ENCODE data around the gene FGF12. TPM values are rescaled to one million over a fixed set of nuclear protein-coding genes. Genes with fewer than 3 reads are reported as not detected.

The FGF12 gene
- total RNA-seq, 4 donors from 2014 or later, result 1.0 to 4.4 (median 1.3) TPM; not detected in 1

DNA sequence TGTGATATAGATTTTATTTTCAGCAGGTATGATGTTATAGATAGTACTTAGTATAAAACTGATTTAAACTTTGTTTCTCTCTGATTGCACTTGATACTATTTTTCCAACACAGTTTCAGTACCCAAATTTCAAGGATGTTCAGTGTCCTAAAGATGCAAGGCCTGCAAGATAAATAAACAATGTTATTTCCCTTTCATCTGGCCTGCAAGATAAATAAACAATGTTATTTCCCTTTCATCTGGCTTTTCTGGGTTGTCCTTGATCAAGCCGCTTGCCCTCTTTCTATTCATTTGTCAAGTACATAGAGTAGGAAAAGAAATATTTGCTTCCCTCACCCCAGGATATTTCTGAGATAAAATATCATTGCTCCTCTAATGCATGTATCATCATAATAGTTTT lies 571.0 kb downstream of the FGF12 start:
- intact Hi-C loops (cut with DNase I; ENCODE audit: low total_unique reads), result no loop called here
- no peak for TF ChIP-seq POLR2A (IDR thresholded peaks at IDR 0.05)
- TF ChIP-seq, protein P1, sequence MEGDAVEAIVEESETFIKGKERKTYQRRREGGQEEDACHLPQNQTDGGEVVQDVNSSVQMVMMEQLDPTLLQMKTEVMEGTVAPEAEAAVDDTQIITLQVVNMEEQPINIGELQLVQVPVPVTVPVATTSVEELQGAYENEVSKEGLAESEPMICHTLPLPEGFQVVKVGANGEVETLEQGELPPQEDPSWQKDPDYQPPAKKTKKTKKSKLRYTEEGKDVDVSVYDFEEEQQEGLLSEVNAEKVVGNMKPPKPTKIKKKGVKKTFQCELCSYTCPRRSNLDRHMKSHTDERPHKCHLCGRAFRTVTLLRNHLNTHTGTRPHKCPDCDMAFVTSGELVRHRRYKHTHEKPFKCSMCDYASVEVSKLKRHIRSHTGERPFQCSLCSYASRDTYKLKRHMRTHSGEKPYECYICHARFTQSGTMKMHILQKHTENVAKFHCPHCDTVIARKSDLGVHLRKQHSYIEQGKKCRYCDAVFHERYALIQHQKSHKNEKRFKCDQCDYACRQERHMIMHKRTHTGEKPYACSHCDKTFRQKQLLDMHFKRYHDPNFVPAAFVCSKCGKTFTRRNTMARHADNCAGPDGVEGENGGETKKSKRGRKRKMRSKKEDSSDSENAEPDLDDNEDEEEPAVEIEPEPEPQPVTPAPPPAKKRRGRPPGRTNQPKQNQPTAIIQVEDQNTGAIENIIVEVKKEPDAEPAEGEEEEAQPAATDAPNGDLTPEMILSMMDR (IDR thresholded peaks at IDR 0.05), result no peak

DNA sequence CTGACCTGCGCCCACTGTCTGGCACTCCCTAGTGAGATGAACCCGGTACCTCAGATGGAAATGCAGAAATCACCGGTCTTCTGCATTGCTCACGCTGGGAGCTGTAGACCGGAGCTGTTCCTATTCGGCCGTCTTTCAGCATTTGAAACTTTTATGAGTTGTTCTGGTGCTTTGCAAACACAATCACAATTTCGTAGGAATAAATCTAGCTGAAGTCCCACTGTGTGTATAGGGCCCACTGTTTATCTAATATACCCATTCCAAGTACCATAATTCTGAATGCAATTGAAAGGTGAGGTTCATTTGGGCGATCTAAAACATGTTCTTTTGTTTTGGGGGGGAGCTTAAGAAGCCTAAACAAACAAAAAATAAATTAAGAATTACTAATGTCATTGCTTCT lies 572.1 kb downstream of the FGF12 start:
- intact Hi-C loops (cut with DNase I; ENCODE audit: low total_unique reads), result no loop called here
- no peak for TF ChIP-seq POLR2A (IDR thresholded peaks at IDR 0.05)
- TF ChIP-seq, protein P1 (IDR thresholded peaks at IDR 0.05), result no peak
- no peaks in the 10 kb centered on the region for H3K36me3 ChIP-seq
- no peaks in the 10 kb centered on the region for H3K27me3 ChIP-seq
- no peak for DNase-seq
- no peak overlapping the region for H3K4me3 ChIP-seq
- no peaks in the 10 kb centered on the region for H3K9me3 ChIP-seq
- H3K27ac ChIP-seq, result no peak overlapping the region
- no peaks in the 10 kb centered on the region for H3K4me1 ChIP-seq

More for the DNA sequence above, 571.0 kb downstream of the FGF12 start:
- Histone ChIP-seq H3K4me1 (no peaks in the 10 kb centered on the region), H3K36me3 (no peaks in the 10 kb centered on the region), H3K9me3 (no peaks in the 10 kb centered on the region), H3K27me3 (no peaks in the 10 kb centered on the region), H3K27ac (no peak overlapping the region), H3K4me3 (no peak overlapping the region)
- no peak for DNase-seq

DNA sequence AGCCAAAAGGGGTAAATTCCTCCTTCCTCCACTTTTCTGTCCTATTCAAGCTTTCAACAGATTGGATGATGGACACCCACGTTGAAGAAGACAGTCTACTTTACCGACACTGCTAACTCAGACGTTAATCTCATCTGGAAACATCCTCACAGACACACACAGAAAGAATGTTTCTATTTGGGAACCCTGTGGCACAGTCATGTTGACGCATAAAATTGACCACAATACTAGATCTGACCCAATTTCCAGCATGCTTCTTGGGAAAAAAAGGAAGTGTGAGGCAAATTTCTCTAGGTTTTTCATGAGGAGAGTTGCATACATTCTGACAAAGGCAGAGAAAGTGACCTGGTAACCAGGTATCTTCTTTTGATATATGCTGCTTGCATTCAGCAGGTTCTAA lies 594.1 kb downstream of the FGF12 start:
- Histone ChIP-seq H3K4me3 (no peak overlapping the region), H3K9me3 (no peaks in the 10 kb centered on the region), H3K27ac (no peak overlapping the region), H3K4me1 (no peaks in the 10 kb centered on the region), H3K27me3 (no peaks in the 10 kb centered on the region), H3K36me3 (no peaks in the 10 kb centered on the region)
- TF ChIP-seq POLR2A (IDR thresholded peaks at IDR 0.05), result no peak
- TF ChIP-seq, protein P1 (IDR thresholded peaks at IDR 0.05), result no peak
- DNase-seq, result no peak
- intact Hi-C loops (cut with DNase I; ENCODE audit: low total_unique reads), result no loop called here

DNA sequence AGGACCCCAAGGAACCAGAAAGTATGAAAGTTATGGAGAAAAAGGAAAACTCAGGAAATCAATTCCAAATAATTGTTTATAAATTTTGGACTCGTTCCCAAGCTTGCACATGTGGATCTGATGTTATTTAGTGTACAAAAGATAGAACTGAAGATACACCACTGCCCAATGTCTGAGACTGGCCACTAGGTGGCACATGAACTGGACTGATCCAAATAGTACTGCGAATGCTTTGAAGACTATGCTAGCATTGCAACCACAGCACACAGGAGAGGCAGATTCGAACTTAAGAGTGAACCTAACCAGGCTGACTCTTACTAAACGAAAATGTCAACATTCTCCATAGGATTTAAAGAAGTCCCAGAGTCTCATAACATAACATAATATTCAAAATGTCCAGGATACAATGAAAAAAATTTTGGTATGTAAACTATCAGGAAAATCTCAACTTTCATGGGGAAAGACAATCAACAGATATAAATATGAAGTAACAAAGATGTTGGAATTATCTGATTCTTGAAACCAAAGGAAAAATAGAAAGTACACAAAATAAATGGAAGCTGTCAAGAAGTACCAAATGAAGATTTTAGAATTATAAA lies 596.7 kb downstream of the FGF12 start:
- no peaks in the 10 kb centered on the region for H3K4me1 ChIP-seq
- TF ChIP-seq POLR2A (IDR thresholded peaks at IDR 0.05), result no peak
- TF ChIP-seq, protein P1 (IDR thresholded peaks at IDR 0.05), result peak; percentile 21 to 40 (median 30)
- H3K27me3 ChIP-seq, result no peaks in the 10 kb centered on the region
- H3K27ac ChIP-seq, result no peak overlapping the region
- no peak overlapping the region for H3K4me3 ChIP-seq
- H3K9me3 ChIP-seq, result no peaks in the 10 kb centered on the region
- no peaks in the 10 kb centered on the region for H3K36me3 ChIP-seq
- peak; percentile 13 to 16 for DNase-seq
- intact Hi-C loops (cut with DNase I; ENCODE audit: low total_unique reads), result no loop called here

DNA sequence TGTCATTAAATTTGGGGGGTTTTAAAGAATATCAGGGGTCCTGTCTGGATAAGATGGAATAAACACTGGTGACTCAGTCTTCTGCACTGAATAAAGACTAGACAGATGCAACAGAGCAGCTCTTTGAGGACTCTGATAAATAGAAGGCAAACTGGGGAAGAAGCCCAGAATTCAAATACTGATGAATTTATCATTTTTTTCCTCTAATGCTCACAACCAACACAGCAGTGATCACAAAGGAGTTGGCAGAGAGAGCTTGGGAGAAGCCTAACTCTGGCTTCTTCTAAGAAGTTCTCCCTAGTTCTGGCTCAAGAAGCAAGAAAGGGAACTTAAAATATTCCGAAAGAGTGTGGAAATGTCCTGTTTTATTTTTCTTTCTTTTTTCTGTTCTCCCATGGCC lies 597.8 kb downstream of the FGF12 start:
- Histone ChIP-seq H3K27me3 (no peaks in the 10 kb centered on the region), H3K4me1 (no peaks in the 10 kb centered on the region), H3K9me3 (no peaks in the 10 kb centered on the region), H3K4me3 (no peak overlapping the region), H3K36me3 (no peaks in the 10 kb centered on the region), H3K27ac (no peak overlapping the region)
- DNase-seq, result no peak
- TF ChIP-seq POLR2A (IDR thresholded peaks at IDR 0.05), result no peak
- intact Hi-C loops (cut with DNase I; ENCODE audit: low total_unique reads), result no loop called here

DNA sequence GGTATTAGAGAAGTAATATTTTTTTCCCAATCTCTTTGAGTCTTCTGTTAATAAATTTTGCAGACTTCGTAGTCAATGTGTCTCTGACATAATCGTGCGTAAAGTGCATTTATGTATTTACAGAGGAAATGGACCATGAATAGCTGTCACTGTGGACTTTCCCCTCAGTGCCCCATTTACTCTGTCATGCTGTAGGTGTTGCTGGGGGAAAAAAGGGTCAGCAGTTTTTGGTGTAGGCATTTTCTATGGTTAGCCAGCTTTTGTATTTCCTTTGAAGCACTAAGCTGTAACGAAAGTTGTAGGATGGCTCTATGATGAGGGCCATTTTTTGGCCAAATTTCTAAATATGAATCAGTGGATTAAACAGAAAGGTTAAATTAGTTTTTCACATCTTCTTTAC lies 598.4 kb downstream of the FGF12 start:
- Histone ChIP-seq H3K36me3 (no peaks in the 10 kb centered on the region), H3K4me3 (no peak overlapping the region), H3K27me3 (no peaks in the 10 kb centered on the region), H3K9me3 (no peaks in the 10 kb centered on the region), H3K27ac (no peak overlapping the region), H3K4me1 (no peaks in the 10 kb centered on the region)
- no peak for DNase-seq
- intact Hi-C loops (cut with DNase I; ENCODE audit: low total_unique reads), result no loop called here
- no peak for TF ChIP-seq POLR2A (IDR thresholded peaks at IDR 0.05)
- TF ChIP-seq, protein P1 (IDR thresholded peaks at IDR 0.05), result no peak
